GM21447 (cell line): ENCODE results near the gene YBX1.

Experiments
- ATAC-seq: cut with Tn5 transposase; IDR thresholded peaks from one replicate; pipeline ENCODE4 v1.9.1; 2021; ENCODE audit not compliant: unreplicated experiment

YBX1 gene

DNA sequence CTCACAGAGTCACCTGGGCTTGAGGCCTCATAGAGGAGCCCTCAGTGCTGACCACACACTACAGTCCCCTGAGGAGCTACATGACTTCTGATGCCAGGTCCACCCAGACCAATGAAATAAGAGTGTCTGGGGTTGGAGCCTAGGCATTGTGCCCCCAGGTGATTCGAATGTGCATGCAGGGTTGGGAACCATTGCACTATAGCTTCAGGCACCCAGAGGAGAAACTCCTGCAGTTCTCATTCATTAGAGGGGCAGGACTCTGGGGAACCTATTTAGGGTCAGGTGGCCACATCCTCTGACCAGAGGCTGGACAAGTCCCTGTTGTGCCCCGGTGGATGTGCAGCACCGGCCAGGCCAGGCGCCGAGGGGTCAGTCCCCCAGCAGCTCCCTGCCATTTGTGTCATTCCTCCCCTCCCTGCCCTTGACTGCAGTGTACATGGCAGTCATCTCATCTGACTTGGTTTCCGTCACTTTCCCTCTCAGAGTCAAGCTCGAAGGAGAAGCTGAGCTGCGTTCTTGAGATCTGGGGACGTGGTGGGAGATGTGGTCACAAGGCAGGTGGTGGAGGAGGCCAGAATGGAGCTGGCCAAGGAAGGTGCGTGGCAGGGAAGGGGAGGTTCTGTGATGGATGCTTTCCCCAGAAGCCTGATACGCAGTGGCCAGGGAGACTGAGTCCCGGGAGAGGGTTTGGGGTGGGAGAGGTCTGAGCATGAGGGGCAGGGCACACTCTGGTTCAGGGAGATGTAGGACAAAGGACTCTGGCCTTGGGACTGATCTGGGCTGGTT lies 51.4 kb downstream of the YBX1 start:
- ATAC-seq, result no peak

DNA sequence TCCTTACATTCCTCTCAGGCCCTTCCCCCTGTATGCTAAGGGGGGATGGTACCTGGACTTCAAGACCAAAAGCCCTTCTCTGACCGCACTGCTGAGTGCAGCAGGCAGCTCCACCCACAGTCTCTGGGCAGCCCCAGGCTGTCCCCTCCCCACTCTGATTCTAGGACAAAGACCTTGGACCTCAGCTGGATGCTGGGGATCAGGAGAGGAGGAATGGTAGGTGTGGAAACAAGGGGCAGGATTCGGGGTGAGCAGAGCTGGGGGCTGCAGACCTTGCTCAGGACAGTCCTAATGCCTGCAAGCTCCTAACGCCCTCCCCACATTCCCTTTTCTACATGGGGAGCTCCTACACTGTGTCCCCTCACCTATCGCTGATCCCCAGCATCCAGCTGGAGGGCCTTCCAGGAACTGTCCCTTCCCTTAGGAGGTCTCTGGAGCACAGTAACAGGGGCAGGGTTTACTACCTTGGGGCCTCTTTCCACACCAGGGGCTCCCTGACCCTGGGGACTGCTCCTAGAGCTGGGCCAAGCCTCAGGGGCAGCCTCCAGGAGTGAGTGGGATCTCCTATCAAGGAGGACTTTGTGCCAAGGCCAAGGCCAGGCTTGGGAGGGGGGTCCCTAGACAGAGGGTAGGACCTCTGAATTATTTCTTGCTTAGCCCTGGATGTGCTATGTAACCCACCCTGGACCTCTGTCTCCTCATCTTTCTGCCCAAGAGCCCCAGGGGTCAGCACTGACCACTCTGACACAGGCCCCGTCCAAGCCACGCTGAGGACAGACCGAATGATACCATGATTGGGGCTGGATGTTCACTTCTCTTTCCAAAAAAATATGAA lies 52.2 kb downstream of the YBX1 start:
- ATAC-seq, result no peak

DNA sequence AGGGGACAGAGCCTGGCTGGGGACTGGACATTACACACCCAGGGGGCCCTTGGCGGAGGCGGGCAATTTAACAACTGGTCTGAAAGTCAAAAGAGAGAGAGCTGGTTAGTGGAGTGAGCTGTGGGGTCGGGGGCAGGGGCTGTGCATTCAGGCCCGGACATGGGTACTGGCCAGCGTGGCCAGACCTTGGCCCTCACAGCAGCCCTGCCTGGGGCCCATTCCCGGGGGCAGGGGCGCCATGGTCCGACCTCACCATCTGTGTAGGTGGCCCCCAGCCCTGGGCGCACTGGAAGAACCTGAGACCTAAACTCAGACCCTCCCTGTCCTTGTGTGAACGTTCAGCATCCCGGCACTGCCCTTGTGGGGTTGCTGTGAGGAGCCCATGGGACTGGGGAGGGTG lies 52.8 kb downstream of the YBX1 start:
- no peak for ATAC-seq

DNA sequence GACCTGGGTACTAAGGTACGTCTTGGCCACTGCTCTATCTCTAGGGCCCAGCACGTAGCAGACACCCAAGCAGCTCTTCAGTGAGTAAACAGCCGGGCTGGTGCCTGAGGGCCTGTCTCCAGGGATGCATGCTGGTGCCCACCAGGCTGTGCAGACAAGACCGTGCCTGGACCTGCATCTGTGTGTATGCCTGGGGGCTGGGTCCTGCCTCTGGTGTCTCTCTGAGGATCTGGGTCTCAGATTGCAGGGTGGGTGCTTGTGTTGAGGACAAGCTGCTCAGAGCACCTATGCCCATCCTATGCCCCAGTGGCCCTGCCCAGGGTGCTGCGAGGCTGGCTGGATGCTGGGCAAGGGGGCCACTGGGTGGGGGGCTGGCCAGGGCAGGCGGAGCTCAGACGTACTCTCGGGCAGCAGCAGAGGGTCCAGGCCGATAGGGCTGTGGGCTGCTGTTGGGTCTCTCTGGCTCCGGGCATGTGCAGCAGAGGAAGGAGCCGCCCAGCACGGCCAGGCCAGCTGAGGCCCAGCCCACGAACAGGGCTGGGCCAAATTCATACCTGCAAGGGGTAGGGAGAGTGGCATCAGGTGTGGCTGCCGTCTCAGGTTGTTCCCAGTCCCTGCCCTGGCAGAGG lies 53.4 kb downstream of the YBX1 start:
- ATAC-seq, result no peak

DNA sequence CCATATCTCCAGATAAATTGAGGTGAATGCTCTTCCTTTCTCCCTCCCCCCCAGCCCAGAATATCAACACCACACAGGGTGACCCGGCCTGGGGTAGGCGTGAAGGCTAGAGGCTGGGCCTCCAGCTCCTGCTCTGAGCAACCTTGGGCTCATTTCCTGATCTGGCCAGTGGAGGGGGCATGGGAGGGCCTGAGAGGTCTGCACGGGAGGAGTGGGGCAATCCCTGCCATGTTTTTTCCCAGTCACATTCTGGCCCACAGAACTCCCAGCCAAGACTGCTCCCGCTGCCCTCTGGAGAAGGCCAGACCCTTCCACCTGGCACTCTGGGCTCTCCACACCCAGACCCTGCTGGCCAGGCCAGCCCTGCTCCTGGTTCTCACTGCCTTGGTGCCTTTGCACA lies 53.9 kb downstream of the YBX1 start:
- no peak for ATAC-seq

DNA sequence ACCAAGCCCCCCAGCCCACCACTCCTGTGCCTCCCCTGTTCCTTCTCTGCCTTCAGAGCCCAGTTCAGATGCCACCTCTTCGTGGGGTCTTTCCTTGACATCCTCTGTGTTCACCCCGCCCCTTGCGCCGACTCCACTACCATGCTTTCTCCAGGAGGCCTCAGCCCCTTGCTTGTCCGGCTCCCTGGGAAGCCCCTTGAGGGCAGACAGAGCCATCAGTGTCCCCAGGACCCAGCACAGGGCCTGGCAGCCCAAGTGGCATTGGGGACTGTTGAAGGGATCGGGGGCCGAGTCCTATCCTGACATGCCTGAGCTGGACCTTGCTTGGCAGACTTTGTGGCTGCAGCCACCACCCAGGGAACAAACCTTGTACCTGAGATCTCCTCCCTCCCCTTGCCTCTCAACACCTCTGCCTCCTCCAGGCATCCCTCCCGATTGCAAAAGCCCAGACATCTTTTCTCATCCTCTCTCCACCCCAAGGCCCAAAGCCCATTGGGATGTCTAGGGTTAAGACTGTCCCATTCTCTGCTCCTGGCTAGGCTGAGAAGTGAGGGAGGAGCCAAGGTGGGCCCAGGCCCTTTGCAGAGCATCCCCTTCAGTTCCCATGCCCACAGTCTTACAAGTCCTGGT lies 54.5 kb downstream of the YBX1 start:
- no peak for ATAC-seq

DNA sequence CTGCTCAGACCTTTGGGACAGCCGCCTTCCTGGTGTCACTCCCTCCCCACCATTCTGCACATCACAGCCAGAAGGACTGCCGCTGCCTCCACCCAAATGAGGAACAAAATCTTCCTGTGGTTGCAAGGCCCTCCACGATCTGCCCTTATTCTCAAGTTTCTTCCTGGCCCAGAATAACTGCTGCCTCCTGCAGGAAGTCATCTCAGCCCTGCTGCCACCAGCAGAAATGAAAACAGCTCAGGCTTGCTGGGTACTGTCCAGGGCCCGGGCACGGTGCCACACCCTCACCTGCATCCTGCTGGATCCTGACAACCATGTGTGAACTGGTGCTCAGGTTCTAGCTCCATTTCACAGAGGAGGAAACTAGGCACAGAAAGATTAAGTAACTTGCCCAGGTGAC lies 55.0 kb downstream of the YBX1 start:
- ATAC-seq, result no peak

DNA sequence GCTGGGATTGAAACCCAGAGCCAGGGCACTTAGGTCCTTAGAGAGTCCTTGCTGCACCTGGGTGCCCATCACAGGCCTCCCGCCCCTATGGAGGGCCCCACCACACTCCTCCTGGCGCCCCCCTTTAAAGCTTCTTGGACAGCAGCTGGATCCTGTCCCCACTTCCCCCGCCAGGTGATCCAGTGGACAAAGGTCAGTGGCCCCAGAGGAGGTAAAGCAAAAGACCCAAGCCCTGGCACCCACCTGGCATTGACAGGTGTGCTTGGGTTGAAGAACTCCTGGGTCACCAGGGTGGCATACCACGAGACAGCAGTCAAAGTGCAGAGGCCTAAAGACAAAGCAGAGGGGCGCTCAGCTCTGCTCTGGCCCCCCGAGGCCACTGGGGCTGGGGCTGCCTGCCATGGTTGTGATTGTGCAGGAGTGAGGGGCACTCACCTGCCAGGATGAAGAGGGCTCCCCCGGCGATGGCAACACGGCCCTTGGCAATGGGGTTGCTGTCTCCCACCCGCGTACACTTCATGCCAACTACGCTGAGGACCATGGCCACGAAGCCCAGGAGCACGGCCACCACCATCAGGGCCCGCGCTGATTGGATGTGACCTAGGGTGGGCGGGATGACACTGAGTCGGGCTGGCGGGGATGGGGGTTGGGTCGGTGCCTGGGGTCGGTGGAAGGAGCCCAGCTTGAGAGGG lies 55.9 kb downstream of the YBX1 start:
- ATAC-seq, result no peak

DNA sequence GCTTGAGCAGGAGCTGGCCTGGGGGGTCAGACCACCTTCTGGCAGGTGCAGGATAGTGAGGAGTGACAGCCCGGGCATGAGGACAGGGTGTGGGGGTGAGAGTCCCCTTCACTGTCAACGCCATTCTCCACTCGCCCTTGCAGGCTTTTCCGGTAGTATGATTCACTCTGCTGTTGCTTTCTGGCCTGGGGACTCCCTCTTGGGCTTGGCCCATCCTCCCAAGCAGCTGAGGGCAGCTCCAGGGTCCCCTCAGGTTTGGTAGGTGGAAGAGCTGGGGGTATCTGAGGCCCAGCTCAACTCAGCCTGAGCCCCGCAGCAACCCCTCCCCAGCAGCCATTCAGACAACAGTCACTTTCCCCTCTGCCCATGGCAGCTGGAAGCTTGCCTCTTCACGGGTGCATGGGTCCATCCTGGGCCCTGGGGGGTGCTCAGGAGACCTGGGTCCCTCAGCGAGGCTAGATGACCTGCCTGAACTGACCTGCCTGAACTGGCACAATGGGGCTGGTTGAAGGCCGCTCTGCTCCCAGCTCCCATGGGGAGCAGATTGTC lies 56.5 kb downstream of the YBX1 start:
- no peak for ATAC-seq

DNA sequence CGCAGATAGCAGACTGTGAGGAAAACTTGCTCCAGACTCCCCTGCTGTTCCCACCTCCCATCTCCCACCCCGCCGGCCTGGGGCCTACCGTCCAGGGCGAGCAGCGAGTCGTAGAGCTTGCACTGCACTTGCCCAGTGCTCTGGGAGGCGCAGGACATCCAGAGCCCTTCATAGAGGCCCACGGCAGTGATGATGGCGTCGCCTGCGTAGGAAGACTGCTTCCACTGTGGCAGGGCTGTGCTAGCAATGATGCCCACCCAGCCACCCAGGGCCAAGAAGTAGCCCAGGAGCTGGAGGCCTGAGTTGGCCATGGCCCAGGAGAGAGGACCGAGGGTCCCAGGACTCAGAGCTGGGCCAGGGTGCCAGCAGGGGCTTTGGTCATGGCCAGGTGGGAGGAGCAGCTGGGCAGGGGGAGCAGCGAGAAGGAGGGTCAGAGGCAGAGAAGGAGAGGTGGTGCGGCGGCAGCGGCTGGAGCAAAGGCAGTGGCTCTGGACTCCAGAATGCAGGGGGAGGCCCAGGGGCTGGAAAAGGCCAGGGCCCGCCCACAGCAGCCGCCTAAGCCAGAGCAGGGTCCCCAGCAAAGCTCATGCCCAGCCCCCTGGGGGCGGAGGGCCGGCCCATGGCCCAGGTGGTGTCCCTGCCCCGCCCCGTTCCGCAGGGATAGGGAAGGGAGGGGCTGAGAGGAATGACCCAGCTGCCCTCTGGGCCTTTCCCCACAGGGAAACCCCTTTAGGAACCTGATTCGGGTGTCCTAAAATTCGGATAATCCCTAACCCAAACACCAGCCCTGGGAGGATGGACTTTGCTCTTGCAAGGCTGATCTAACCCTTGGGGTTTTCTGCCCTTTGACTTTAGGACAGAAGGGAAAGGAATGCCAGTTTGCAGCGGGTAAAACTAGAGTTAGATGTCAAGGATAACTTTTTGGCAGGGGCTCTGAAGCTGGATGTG lies 57.8 kb downstream of the YBX1 start, which contains the start of gene CLDN19:
TSS of gene CLDN19 (minus strand) at position 484 of the 948 bp plus-strand sequence. CDS start at position 311, 173 bp downstream.
- no peak for ATAC-seq

DNA sequence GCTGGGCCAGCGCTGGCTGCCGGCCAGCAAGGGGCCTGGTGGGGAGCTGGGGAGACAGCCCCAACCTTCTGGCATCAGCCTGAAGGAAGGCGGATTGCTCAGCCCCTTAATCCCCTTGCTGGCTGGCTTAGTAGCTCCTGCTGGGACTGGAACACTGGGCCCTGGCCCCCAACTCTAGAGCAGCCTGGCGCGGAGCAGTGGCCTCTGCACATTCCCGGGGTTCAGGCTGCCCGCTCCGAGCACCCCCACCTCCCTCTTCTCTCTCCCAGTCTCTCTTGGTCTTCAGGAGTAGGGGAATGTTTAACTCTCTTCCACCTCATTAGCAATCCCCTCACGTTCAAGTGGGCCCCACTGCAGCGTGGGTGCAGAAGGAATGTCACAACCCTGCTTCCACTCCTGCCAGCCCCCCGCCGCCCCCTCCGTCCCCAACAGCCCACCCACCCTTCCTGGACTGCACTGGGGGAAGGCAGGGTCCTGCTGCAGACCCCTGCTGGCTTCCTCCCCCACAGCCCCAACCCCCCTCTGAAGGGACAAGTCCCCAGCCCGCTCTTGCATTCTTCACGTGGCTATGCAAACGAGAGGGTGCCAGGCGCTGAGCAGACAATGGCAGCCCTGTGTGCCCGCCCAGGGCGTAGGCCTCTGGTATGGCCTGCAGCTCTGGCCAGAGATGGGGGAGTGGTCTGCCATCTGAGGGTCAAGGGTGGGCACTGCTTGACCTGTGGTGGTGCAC lies 58.8 kb downstream of the YBX1 start:
- ATAC-seq, result no peak

DNA sequence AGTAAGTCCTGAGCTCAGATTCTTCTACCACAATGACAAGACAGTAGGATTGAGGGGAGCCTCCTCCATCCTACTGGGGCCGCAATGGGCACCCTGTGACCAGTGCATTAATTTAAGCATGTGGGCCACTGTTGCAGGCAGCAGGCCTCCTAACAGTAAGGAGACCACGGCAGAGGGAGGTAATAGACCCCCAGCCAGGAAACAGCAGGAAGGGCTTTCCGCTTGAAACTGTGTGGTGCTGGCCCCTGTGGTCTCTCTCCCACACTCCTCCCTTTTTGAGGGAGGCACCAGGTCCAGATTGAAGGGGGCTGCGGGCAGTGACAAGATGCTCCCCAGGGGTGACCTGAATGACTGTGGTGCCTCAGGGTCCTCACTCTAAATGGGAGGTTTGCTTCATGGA lies 59.5 kb downstream of the YBX1 start:
- ATAC-seq, result no peak

DNA sequence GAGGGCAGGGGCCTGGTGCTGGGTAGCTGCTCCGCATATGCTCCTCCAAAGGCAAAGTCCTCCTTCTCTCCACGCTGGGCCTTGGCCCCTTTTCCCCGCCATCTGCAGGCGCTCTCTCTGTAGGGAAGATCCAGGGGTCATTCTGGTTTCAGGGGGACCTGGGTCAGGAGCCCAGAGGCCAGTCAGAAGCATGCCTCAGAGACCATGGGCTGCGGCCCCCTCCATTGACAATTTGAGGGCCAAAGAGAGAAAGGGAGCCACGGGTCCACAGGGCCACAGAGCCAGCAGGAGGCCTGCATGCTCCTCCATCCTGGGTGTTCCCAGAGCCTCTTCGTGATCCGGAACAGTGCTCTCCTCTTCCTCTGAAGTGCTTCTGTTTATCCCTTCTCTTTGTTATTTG lies 59.9 kb downstream of the YBX1 start:
- ATAC-seq, result no peak

DNA sequence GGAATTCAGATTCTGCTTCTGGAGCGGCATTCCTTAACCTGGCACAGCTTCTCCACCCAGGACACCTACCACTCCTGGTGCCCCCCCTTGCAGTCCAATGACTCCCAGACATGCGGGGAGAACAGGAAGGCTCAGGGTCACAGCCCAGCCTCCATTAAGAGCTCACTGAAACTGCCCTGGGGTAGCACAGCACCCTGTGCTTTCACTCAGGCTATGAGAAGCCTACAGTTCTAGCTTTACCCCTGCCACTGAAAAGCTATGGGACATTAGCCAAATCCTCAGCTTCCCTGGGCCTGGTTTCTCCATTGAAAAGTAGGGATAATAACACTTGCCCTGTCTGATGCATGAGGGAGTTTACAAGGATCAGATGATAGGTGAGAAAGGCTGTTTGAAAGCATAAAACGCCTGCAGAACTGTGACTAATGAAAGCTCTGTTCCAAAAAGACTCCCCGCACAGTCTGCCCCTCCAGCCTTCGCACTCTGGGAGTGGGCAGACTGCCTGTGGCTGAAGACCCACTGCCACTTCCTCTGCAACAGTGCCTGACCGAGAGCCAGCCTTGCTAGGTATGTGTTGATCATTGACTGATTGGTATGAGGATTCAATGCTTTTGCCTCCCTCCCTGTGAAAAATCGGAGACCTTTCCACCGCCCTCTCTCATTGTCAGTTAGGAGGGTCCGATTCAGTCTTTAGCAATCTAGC lies 60.5 kb downstream of the YBX1 start:
- ATAC-seq, result no peak

DNA sequence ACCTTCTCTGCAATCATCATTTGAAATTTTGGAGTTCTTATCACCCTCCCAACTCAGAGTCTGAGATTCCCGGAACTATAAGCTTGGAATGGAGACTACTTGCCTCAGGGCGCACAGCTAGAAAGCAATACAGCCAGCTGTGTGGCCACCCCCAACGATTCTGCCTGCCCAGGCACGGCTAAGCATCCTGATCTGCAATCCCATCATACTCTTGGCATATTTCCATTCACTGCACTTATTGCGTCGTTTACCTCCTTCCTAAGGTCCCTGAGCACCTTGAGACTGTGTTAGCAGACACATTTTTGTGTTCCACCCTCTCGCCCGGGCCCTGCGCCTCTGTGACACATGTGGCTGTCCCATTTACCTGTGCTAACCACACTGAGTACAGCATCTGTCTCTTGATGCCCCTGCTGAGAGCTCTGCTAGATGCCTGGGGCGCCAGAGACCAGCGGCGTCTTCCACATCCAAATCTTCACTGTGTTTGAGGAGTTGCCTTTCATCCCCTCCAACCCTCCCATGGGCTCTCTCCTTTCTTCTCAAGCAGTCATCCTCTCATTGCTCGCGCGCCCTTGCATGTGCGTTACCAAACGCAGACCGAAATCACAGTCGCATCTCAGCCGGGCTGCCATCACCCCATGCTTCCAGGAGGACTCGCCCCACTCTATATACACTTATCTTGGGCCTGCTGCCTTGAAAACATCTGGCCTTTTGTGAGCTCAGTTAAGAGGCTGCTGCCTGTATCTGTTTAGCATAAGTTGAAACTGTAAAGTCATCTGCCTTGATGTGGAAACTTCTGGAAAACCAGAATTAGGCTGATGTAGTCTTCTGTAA lies 61.3 kb downstream of the YBX1 start:
- no peak for ATAC-seq

DNA sequence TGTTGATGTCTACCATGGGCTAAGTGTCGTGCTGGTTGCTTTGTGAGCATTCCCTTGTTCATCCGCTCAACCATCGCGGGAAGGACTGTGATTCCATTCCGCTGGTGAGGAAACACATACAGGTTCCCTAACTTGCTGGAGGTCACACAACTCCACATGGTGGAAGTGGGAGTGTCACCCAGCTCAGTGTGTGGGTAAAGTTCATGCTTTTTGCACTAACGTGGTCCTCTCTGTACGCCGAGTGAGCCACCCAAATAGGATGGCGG lies 61.9 kb downstream of the YBX1 start:
- ATAC-seq, result no peak

DNA sequence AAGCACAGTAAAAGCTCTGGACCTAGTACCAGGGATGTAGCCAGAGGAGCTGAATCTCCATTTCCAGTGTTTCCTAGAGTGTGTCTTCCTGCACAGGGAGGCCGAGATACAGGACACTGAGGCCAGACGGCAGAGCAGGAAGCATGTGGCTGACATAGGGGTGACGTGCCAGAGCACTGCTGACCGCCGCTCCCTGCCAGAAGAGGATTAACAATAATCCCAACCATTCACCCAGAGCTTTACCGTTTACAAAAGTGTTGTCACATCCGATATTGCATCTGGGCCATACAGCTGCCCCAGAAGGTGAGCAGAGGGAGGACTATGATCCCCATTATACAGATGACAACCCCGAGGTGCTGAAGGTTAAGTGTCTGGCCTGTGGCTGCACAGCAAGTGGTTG lies 63.6 kb downstream of the YBX1 start:
- ATAC-seq, result no peak
